DOHH2 (cell line): ENCODE measurements around the gene TRPM1.

Source experiments
- CTCF ChIP-seq: fragments of 200-600 bp; sonication (generic); IDR thresholded peaks from one replicate; pipeline ENCODE4 v1.5.1; 2014; ENCODE audit warnings: antibody characterized with exemption, mild to moderate bottlenecking, low read depth, low read length; ENCODE audit not compliant: poor library complexity, severe bottlenecking
- EZH2phosphoT487 ChIP-seq: fragments of 200-600 bp; sonication (generic); IDR thresholded peaks from 2 replicates; pipeline ENCODE4 v1.6.1; 2017; ENCODE audit warnings: borderline replicate concordance, mild to moderate bottlenecking, antibody characterized with exemption, low read length, moderate library complexity, mixed read lengths

DNA sequence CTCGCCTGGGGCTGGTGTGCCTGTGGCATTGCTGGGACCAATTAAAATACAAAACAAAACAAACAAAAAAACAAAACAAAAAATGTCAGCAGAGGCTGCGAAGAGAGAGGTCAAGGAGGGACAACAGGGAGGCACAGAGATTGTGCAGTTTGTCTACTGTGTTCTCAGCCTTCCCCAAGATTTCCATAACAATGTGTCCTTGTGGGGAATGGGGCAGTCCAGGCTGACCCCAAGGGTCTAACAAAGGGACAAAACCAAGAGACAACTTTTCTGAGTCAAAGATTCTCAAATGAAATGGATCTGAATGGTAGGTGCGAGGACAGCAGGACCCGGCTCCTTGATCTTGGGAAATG lies 46.4 kb upstream of the TRPM1 start:
- TF ChIP-seq CTCF (no peak), EZH2phosphoT487 (no peak)
